HCT116 (cell line): ENCODE data around the gene SEMA3C. TPM values are rescaled to one million over a fixed set of nuclear protein-coding genes. Genes with fewer than 3 reads are reported as not detected.

ENCODE experiments used
- ATAC-seq: fragments of 200-7000 bp; cut with Tn5 transposase; 2 replicates; pipeline ENCODE4 v1.9.1; 2020; ENCODE audit warnings: mild to moderate bottlenecking, moderate library complexity
- BruUV-seq: library from RNA; stranded (reverse); fragments of 400-500 nt; replicated peaks from 2 replicates; lab custom pipeline; 2021; lab: Mats Ljungman, UMichigan
- CTCF ChIA-PET: fragments of 300-600 bp; sonication (Branson Sonifier 250); formaldehyde crosslinking; loops from one replicate; lab custom pipeline; 2021; ENCODE audit warnings: antibody characterized with exemption; lab: Charles Lee
- POLR2A ChIA-PET: fragments of 300-600, 350-600 bp; sonication (Branson Sonifier 250); formaldehyde crosslinking; loops from one replicate; lab custom pipeline; 2021; ENCODE audit warnings: antibody characterized with exemption; lab: Charles Lee
- RAD21 ChIA-PET, 2 experiments: fragments of 300-600 bp; sonication (Branson Sonifier 250); formaldehyde crosslinking; loops; one replicate each; lab custom pipeline; 2023; ENCODE audit warnings: low total read pairs in 2 of 2; ENCODE audit not compliant: uncharacterized antibody in 2 of 2, unreplicated experiment in 2 of 2, low non-redundant PET in 1 of 2; lab: Charles Lee
- DNase-seq: peaks from one replicate; pipeline ENCODE4 v3.0.0-alpha.2; 2010; ENCODE audit warnings: low read depth, low spot score
- H2AFZ ChIP-seq: fragments of 200-600 bp; shearing (Covaris generic), sonication (generic); 2 replicates; pipeline ENCODE4 v1.6.1; 2017; ENCODE audit warnings: low read depth, mixed run types, mixed read lengths, antibody characterized with exemption, low read length; ENCODE audit not compliant: poor library complexity, severe bottlenecking
- H3K27ac ChIP-seq: 2 replicates; pipeline ENCODE4 v1.5.1; 2012; ENCODE audit warnings: low read depth, low read length
- H3K27me3 ChIP-seq: fragments of 200-600 bp; sonication (generic); 2 replicates; pipeline ENCODE4 v1.6.1; 2016; ENCODE audit warnings: mixed run types, low read length, mixed read lengths; ENCODE audit not compliant: insufficient read depth
- H3K36me3 ChIP-seq, 2 experiments: fragments of 200-500 bp in 1 of 2; fragments of 200-600 bp in 1 of 2; sonication (Bioruptor generic) in 1 of 2; sonication (generic) in 1 of 2; 2 replicates each; pipeline versions ENCODE4 v1.5.1 to v1.6.1; 2014 to 2016; ENCODE audit warnings: low read length in 2 of 2, inconsistent platforms in 1 of 2, mixed read lengths in 1 of 2, mixed run types in 1 of 2; ENCODE audit not compliant: insufficient read depth in 2 of 2, control insufficient read depth in 1 of 2
- H3K4me1 ChIP-seq, 2 experiments: fragments of 200-600 bp in 1 of 2; sonication (generic) in 1 of 2; 2 replicates each; pipeline versions ENCODE4 v1.5.1 to v1.6.1; 2012 to 2017; ENCODE audit warnings: low read length in 2 of 2, inconsistent platforms in 1 of 2, mild to moderate bottlenecking in 1 of 2, mixed read lengths in 1 of 2, mixed run types in 1 of 2, moderate library complexity in 1 of 2; ENCODE audit not compliant: insufficient read depth in 2 of 2, control insufficient read depth in 1 of 2
- H3K4me2 ChIP-seq: fragments of 200-600 bp; sonication (generic); 2 replicates; pipeline ENCODE4 v1.6.1; 2017; ENCODE audit warnings: mixed run types, low read length, mixed read lengths
- H3K4me3 ChIP-seq, 2 experiments: fragments of 200-600 bp in 1 of 2; sonication (generic) in 1 of 2; replicated peaks in 1 of 2; 2 replicates each; pipeline ENCODE4 v1.5.1; 2011 to 2016; ENCODE audit warnings: low read length in 2 of 2, control low read depth in 1 of 2, low read depth in 1 of 2, mild to moderate bottlenecking in 1 of 2, mixed read lengths in 1 of 2, mixed run types in 1 of 2
- H3K79me2 ChIP-seq: fragments of 200-600 bp; sonication (generic); 2 replicates; pipeline ENCODE4 v1.6.1; 2017; ENCODE audit warnings: mild to moderate bottlenecking, mixed run types, low read length, moderate library complexity, mixed read lengths; ENCODE audit not compliant: insufficient read depth
- H3K9ac ChIP-seq: fragments of 200-600 bp; sonication (generic); 2 replicates; pipeline ENCODE4 v1.6.1; 2016; ENCODE audit warnings: low read length, mixed read lengths
- H3K9me2 ChIP-seq: fragments of 200-600 bp; sonication (generic), shearing (Covaris generic); 2 replicates; pipeline ENCODE4 v1.6.1; 2017; ENCODE audit warnings: mixed run types, mild to moderate bottlenecking, moderate library complexity; ENCODE audit not compliant: insufficient read depth
- H3K9me3 ChIP-seq, 2 experiments: fragments of 200-500 bp in 1 of 2; fragments of 200-600 bp in 1 of 2; sonication (Bioruptor generic) in 1 of 2; sonication (generic) in 1 of 2; 2 replicates each; pipeline ENCODE4 v1.6.1; 2014 to 2017; ENCODE audit warnings: low read length in 2 of 2, mixed read lengths in 2 of 2, inconsistent platforms in 1 of 2, low read depth in 1 of 2, mild to moderate bottlenecking in 1 of 2, mixed run types in 1 of 2, moderate library complexity in 1 of 2; ENCODE audit not compliant: control insufficient read depth in 1 of 2, insufficient read depth in 1 of 2
- H4K20me1 ChIP-seq: fragments of 200-600 bp; sonication (generic), shearing (Covaris generic); 2 replicates; pipeline ENCODE4 v1.6.1; 2017; ENCODE audit warnings: mixed run types, mild to moderate bottlenecking, moderate library complexity; ENCODE audit not compliant: insufficient read depth
- ATF3 ChIP-seq: IDR thresholded peaks from 2 replicates; pipeline ENCODE4 v1.6.1; 2012
- CBX3 ChIP-seq: IDR thresholded peaks from 2 replicates; pipeline ENCODE4 v1.6.1; 2012; ENCODE audit warnings: low read depth
- EGR1 ChIP-seq: IDR thresholded peaks from 2 replicates; pipeline ENCODE4 v1.6.1; 2012; ENCODE audit warnings: low read depth
- ELF1 ChIP-seq: IDR thresholded peaks from 2 replicates; pipeline ENCODE4 v1.6.1; 2012; ENCODE audit warnings: low read depth, borderline replicate concordance
- EZH2phosphoT487 ChIP-seq: fragments of 200-600 bp; IDR thresholded peaks from 2 replicates; pipeline ENCODE4 v1.6.1; 2018; ENCODE audit warnings: antibody characterized with exemption, borderline replicate concordance
- FOSL1 ChIP-seq: IDR thresholded peaks from 2 replicates; pipeline ENCODE4 v1.6.1; 2012; ENCODE audit warnings: low read depth
- MAX ChIP-seq: IDR thresholded peaks from 2 replicates; pipeline ENCODE4 v1.6.1; 2012
- POLR2A ChIP-seq: IDR thresholded peaks from 2 replicates; pipeline ENCODE4 v1.7.0; 2011; ENCODE audit warnings: borderline replicate concordance; ENCODE audit not compliant: insufficient read depth, insufficient read length; ENCODE audit errors: extremely low read depth
- POLR2AphosphoS5 ChIP-seq: IDR thresholded peaks from 2 replicates; pipeline ENCODE4 v1.6.1; 2011; ENCODE audit warnings: mild to moderate bottlenecking, low read depth, low read length, moderate library complexity
- RAD21 ChIP-seq: IDR thresholded peaks from 2 replicates; pipeline ENCODE4 v1.6.1; 2012; ENCODE audit warnings: low read depth, mild to moderate bottlenecking
- REST ChIP-seq: IDR thresholded peaks from 2 replicates; pipeline ENCODE4 v1.6.1; 2012; ENCODE audit warnings: low read depth
- SIN3A ChIP-seq: IDR thresholded peaks from 2 replicates; pipeline ENCODE4 v1.6.1; 2012; ENCODE audit warnings: low read depth
- SRF ChIP-seq: IDR thresholded peaks from 2 replicates; pipeline ENCODE4 v1.6.1; 2012; ENCODE audit warnings: low read depth
- TCF7L2 ChIP-seq: IDR thresholded peaks from 2 replicates; pipeline ENCODE4 v1.7.0; 2011; ENCODE audit warnings: borderline replicate concordance, inconsistent platforms; ENCODE audit not compliant: insufficient read depth, insufficient read length; ENCODE audit errors: extremely low read depth
- YY1 ChIP-seq: IDR thresholded peaks from 2 replicates; pipeline ENCODE4 v1.6.1; 2011; ENCODE audit warnings: low read length, low read depth, moderate library complexity, mild to moderate bottlenecking; ENCODE audit not compliant: insufficient replicate concordance; ENCODE audit errors: extremely low read depth
- ZBTB33 ChIP-seq: IDR thresholded peaks from 2 replicates; pipeline ENCODE4 v1.6.1; 2011; ENCODE audit warnings: mild to moderate bottlenecking, low read length, moderate library complexity; ENCODE audit not compliant: insufficient replicate concordance; ENCODE audit errors: extremely low read depth
- ZNF274 ChIP-seq: fragments of 200-500 bp; sonication (Bioruptor generic); IDR thresholded peaks from 2 replicates; pipeline ENCODE4 v1.6.1; 2014; ENCODE audit warnings: mild to moderate bottlenecking, low read depth, low read length, inconsistent platforms
- intact Hi-C: fragments of 100-400 bp; cut with micrococcal nuclease; formaldehyde crosslinking; loops from 2 replicates; pipeline ENCODE4 v1.10.0; 2022
- total RNA-seq: library from RNA; stranded (reverse); gene quantifications from one replicate; pipeline ENCODE4 v1.2.1, GENCODE V29; 2021; ENCODE audit not compliant: unreplicated experiment

SEMA3C gene
- total RNA-seq, 1 experiment from 2014 or later: 25.3 TPM

GRCh38 chr7:80791509-80791929, 127.3 kb downstream of the SEMA3C start:
- CTCF ChIA-PET: no interaction called here
- intact Hi-C loops: no loop called here
- no TSS peak for BruUV-seq

GRCh38 chr7:80790877-80791276, 128.0 kb downstream of the SEMA3C start:
- Histone ChIP-seq H3K9me3 (no peaks in the 10 kb centered on the region), H3K4me1 (no peaks in the 10 kb centered on the region), H3K9me2 (no peaks in the 10 kb centered on the region), H3K9ac (no peak overlapping the region), H4K20me1 (no peaks in the 10 kb centered on the region), H3K4me2 (no peak overlapping the region), H3K79me2 (no peaks in the 10 kb centered on the region), H3K4me3 (no peak overlapping the region), H3K36me3 (no peaks in the 10 kb centered on the region), H3K27ac (no peak overlapping the region), H3K27me3 (no peaks in the 10 kb centered on the region), H2AFZ (no peak overlapping the region)
- DNase-seq: no peak
- intact Hi-C loops: no loop called here
- BruUV-seq: no TSS peak
- ChIA-PET POLR2A (no interaction called here), RAD21 (no interaction called here), CTCF (no interaction called here)
- ATAC-seq: no peak
- no peak for TF ChIP-seq POLR2AphosphoS5
- no peak for TF ChIP-seq MAX
- TF ChIP-seq TCF7L2: no peak
- TF ChIP-seq SIN3A: no peak
- no peak for TF ChIP-seq ATF3
- TF ChIP-seq EZH2phosphoT487: no peak
- no peak for TF ChIP-seq ZNF274
- no peak for TF ChIP-seq POLR2A
- no peak for TF ChIP-seq CBX3
- TF ChIP-seq ZBTB33: no peak
- no peak for TF ChIP-seq RAD21
- no peak for TF ChIP-seq REST
- no peak for TF ChIP-seq FOSL1
- TF ChIP-seq EGR1: no peak

More at GRCh38 chr7:80791509-80791929, 127.3 kb downstream of the SEMA3C start:
- H3K36me3 ChIP-seq: no peaks in the 10 kb centered on the region
- ChIA-PET RAD21 (no interaction called here), POLR2A (no interaction called here)
- H3K4me2 ChIP-seq: no peak overlapping the region
- no peak for DNase-seq
- no peak for TF ChIP-seq ELF1
- no peak for TF ChIP-seq YY1
- no peak for TF ChIP-seq POLR2A
- TF ChIP-seq SRF: no peak
- TF ChIP-seq EZH2phosphoT487: no peak
- H3K9ac ChIP-seq: no peak overlapping the region
- no peaks in the 10 kb centered on the region for H4K20me1 ChIP-seq
- no peaks in the 10 kb centered on the region for H3K4me1 ChIP-seq
- no peaks in the 10 kb centered on the region for H3K27me3 ChIP-seq
- no peaks in the 10 kb centered on the region for H3K9me3 ChIP-seq
- no peak overlapping the region for H2AFZ ChIP-seq
- H3K9me2 ChIP-seq: no peaks in the 10 kb centered on the region
- no peak overlapping the region for H3K27ac ChIP-seq
- H3K4me3 ChIP-seq: no peak overlapping the region
- no peaks in the 10 kb centered on the region for H3K79me2 ChIP-seq
- no peak for ATAC-seq
